Kidney tubule cell (primary cell): ENCODE data around the gene STAB1.
"Not testable (repeated sequence)": the region's sequence is repeated elsewhere in the genome, so short reads cannot be mapped to it uniquely, and the experiment has no call there.

Source experiments
- DNase-seq: peaks from one replicate; pipeline ENCODE4 v3.0.0-alpha.2; 2018; ENCODE audit warnings: low spot score

The STAB1 gene

DNA sequence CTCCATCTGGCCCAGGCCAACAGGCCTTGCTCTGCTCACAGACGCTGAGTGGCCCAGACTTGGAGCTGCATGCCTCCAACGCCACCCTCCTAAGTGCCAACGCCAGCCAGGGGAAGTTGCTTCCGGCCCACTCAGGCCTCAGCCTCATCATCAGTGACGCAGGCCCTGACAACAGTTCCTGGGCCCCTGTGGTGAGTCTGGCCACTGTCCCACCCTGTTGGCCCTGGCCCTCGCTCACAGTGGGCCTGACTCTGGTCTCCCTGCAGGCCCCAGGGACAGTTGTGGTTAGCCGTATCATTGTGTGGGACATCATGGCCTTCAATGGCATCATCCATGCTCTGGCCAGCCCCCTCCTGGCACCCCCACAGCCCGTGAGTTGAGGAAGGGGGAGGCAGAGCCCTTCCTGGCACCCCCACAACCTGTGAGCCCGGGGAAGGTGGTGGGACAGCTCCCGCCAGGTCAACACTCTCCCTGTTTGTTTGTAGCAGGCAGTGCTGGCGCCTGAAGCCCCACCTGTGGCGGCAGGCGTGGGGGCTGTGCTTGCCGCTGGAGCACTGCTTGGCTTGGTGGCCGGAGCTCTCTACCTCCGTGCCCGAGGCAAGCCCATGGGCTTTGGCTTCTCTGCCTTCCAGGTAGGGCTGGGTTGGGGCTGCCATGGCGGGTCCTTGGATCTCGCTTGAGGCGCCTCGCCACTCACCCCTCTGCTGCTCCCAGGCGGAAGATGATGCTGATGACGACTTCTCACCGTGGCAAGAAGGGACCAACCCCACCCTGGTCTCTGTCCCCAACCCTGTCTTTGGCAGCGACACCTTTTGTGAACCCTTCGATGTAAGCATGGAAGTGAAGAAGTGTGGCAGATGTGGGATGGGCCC is 28.5 kb downstream of the STAB1 start:
- DNase-seq: no peak

DNA sequence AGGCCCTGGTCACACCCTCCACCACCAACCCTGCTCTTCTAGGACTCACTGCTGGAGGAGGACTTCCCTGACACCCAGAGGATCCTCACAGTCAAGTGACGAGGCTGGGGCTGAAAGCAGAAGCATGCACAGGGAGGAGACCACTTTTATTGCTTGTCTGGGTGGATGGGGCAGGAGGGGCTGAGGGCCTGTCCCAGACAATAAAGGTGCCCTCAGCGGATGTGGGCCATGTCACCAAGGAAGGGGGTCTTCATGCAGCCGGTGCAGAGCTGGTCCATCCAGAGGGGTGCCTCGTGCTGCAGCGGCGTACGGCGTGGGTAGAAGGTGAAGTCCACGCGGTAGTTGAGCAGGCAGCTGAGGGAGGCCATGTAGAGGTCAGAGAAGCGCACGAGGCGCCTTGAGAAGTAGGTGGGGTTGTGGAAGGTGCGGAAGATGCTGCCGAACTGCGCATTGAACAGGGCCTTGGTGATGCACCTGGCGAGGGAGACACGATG is 29.2 kb downstream of the STAB1 start:
- no peak for DNase-seq

DNA sequence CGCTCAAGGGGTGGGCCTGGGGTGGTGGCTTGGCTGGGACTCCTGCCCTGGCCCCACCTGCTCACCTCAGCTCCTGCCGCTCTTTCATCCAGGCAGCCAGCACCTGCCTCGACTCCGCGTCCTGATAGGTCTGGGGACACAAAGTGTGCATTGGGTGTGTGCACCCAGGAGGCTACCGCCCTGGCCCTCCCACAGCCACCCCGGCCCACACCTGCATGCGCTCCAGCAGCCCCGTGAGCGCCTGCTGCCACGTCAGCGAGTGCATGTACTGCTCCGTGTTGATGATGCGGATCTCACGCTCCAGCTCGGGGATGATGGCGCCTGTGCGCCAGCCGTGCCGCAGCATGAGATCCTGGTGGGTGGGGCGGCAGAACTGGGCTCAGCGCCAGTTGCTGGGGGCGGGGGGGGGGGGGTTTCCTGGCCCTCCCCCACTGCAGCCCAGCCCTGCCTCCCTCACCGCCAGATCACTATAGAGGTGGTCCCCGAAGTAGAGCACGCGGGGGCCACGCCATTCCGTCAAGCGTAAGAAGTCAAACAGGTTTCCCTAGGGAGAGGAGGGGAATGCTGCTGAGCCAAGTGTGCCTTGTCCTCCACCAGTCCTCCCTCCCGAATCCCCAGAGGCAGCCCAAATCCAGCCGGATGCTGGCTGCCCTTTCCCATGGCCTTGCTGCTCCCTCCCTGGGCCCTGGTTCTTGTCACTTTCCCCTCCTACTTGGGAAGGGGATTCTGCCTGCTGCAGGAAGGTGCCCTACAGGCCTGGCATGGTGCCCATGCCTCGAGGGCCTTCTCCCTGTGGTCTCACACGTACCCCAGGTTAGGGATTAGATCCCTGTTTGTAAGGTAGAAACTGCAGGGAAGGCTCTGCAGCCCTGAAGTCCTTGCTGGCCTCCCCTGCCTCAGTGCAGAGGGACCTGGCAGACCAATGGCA is 29.9 kb downstream of the STAB1 start:
- DNase-seq: peak; percentile 59

DNA sequence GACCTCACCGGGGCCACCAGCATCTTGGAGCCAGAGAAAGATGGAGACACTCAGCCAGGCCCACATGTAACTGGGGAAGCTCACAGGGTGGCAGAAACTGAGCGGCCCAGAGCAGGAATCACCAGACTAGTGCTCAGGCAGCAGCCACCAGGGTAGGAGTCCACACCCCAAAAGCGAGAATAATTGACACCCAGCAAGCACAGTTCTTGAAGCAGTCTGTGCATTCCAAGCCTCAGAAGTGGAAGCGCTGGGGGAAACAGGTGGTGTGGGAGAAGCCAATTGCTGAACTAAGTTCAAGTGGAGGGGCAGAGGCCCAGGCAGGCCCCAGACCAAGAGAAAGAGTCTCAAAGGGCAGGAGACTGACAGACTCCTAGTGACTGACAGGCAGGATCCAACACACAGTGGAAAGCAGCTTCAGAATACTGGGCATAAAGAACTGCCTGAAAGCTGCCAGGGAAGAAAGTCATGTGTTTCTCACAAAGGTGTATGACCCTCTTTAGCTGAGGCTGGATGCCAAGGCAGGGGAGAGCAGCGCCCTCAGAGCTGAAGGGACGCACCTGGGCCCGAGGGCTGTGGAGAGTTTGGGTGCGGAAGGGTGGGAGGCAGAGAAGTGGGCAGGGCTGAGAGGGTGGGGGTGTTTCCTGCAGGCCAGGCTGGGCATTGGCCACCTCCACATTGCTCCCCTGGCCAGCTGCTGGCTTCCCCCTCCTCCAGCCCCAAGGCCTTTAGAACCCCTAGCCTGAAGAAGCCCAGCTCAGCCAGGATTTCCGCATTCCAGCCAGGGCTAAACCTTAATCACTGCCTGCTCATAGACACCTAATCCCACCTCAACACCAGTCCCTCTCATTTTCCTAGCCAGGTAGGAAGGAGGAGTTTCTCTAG is 30.8 kb downstream of the STAB1 start:
- peak; percentile 93 for DNase-seq

DNA sequence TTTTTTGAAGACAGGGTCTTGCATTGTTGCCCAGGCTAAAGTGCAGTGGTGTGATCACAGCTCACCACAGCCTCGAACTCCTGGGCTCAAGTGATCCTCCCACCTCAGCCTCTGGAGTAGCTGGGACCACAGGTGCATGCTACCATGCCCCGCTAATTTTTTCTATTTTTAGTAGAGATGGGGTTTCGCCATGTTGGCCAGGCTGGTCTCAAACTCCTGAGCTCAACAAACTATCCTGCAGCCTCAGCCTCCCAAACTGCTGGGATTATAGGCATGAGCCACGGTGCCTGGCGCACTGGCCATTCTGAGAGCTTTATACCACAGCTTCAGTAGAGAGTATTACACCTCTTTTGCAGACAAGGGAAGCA is 31.5 kb downstream of the STAB1 start:
- not testable (repeated sequence) for DNase-seq

GRCh38 chr3:52527039-52527731 is 32.0 kb downstream of the STAB1 start:
- DNase-seq: peak; percentile 58

DNA sequence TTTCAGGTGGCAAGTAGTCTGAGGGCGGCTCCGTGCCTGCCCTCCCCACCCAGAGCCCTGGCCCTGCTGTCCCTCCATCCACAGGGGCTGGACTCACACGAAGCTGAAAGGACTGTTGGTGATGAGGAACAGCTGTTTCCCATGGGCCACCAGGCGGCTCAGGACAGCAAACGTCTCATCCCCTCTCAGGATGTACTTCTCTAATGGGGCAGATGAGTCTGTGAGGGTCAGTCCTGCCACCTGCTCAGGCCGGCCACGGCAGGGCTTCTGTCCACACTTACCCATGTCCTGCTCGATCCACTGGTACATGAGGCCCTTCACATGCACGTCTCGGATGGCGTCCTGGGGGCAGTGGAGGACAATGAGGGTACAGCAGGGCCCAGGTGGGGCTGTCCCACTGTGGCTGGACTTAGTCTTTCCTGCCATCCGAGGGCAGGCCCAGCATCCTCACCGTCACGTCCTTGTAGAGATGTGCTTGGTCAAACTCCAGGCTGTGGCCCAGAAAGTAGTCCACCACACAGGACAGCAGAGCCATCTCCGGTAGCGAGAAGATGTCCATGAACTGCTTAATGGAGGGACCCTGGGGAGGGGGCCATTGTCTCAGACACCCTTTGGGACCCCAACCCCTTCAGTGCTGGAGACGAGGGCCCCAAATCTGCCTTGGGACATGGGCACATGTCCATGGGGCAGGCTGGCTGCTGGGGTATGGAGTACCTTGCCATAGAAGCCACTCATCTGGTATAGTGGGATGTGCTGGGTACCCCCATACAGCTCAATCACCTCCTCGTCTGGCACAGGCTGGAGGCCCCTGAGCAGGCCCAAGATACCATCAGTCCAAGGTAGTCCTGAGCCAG is 32.8 kb downstream of the STAB1 start:
- no peak for DNase-seq

DNA sequence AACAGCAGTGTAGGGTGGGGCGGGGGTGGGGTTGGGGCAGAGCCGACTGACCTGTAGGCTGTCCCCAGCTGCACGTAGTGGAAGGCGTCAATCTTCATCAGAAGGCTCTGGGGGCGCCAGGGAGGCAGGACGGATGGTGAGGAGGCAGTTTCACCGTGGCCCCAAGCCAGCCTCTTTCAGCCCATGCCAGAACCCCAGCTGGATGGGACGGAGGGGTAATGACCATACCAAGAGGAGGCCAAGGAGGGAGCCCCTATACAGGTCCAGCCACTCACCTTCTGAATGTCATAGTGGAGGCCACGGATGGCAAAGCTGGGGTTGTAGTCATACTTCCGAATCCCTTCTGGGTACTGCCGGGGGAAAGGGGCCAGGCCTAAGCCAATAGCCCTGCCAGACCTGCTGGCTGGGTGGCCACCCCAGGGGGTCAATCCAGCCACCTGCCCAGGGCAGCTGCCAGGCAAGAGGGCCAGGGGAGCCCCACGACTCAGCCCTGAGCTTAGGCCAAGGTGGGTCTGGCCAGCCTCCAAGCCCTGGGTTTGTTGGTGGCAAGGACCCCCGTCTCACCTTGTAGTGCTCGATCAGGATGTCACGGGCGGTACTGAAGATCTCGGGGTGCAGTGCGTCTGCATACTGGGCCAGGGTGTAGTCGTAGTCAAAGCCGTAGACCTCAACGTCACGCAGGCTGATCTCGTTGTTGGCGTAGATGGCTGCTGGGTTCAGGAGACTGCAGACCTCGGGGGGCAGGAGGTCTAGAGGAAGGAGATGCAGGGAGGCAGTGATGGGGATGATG is 33.6 kb downstream of the STAB1 start:
- DNase-seq: no peak

GRCh38 chr3:52529376-52530333 is 34.5 kb downstream of the STAB1 start:
- no peak for DNase-seq

DNA sequence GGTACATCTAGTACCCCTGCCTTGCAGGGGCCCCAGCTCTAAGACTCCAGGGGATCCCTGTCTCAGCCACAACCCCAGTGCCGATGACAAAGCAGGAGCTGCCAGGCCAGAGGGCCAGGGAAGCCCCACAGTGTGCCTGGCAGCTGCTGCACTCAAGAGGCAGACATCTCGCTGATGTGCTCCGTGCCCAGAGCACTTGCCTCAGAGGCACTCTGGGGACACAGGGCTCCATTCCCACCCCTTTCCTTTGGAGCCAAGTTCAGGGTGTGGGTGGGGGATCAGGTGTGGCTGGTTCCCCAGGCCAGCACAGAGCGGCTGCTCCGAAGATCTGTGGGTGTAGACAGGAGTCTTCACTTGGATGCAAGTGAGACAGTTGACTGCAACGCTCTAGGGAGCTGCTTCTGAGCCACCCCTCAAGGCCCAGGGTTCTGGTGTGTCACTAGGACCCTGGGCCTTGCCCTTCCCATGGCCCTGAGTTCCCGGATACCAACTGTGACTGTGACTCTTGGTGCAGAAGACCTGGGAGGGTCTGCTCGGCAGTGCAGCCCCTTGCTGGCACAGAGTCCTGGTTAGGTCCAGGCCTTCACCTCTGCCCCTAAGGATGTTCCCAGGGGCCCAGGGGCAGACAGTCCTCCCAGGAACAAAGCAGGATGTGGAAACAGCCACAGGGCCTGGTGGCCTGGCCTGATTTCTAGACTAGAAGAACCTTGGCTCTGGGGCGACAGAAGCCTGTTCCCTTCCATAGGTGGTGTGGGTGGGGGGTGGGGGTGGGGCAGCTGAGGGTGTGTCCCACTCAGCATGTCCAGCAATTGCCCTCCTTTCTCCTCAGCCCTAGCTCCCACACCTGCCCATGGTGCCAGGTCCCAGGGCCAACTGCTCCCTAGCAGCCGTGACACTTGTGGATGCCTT is 36.0 kb downstream of the STAB1 start:
- DNase-seq: no peak

DNA sequence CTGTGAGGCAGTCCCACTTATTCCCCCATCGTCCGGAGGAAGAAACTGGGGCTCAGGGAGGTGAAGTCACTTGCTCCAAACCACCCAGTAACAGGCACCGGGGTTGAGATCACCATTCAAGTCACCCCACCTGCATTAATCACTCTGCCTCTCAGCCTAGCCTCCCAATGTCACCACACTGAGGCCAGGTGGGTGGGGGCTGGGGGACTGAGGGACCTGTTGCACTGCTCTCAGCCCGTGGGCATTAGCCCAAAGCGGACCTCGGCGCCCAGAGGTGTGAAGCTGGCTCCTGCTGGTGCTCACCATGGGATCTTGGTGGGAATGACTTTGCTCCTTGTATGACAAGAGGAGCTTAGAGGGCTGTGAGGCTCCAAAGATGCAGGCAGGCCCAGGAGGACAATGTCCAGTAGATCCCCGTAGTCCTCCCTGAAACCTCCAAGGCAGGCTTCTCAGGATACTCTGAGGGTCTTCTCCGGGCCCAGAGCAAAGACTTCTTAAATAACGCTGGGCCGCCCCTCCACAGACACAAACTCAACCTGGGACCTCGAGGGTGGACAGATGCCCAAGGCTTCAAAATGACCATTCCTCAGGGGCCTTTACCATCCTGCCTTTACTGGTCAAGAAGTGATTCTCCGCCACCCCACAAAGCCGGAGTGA is 36.9 kb downstream of the STAB1 start:
- no peak for DNase-seq

- DNase-seq: peak; percentile 19
These were observed 37.3 kb downstream of the STAB1 start for GRCh38 chr3:52532517-52532837.

- DNase-seq: peak; percentile 41
These were observed 37.9 kb downstream of the STAB1 start for GRCh38 chr3:52532838-52533622.

DNA sequence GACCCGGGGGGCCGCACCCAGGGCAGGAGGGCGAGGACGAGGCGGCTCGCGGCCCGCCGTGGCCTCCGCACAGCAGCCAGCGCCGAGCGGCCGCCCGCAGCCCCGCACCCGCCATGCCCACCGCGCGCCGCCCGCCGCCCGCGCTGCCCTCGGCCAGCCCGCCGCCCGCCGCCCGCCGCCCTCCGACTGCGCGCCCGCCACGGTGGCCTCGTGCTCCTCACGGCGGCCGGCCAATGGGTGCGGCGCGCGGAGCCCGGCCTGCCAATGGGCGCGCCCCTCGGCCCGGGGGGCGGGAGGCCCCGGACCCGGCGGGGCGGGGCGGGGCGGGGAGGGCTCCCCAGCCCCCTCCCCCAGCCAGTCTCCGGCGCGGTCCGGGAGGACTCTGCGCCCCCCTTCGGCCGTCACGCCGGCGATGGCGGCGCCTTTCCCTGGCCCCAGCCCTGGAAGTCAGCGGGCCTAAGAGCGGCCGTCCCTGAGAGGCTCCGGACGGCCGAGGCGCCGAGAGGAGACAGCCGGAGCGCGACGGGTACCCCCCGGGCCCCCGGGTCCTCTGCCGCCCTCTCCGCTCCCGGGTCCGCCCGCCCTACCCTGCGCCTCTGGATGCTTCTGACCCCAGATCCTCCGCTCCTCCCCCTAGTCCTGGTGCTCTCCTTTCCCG is 38.6 kb downstream of the STAB1 start, which contains the start of gene NT5DC2:
Gene NT5DC2, minus strand, starts transcription at position 235 of the 658 bp plus-strand sequence. Its CDS starts 120 bp downstream, at position 115.
- DNase-seq: peak; percentile 84
